Chondrocyte (in vitro differentiated cells): ENCODE results near the gene MISP3. TPM values are rescaled to one million over a fixed set of nuclear protein-coding genes. Genes with fewer than 3 reads are reported as not detected.

Source experiments
- DNase-seq: peaks from one replicate; pipeline ENCODE4 v3.0.0; 2021; ENCODE audit warnings: mixed read lengths, low spot score
- H3K27ac Mint-ChIP-seq: one replicate; pipeline ENCODE4 v1.8.0; 2021; ENCODE audit warnings: mild to moderate bottlenecking, moderate library complexity, mixed read lengths; ENCODE audit not compliant: unreplicated experiment
- H3K27me3 Mint-ChIP-seq: 2 replicates; pipeline ENCODE4 v1.8.0; 2021; ENCODE audit warnings: low read depth, mixed read lengths
- H3K36me3 Mint-ChIP-seq: 2 replicates; pipeline ENCODE4 v1.8.0; 2021; ENCODE audit warnings: low read depth, mixed read lengths
- H3K4me1 Mint-ChIP-seq: 2 replicates; pipeline ENCODE4 v1.8.0; 2021; ENCODE audit warnings: low read depth, mild to moderate bottlenecking, mixed read lengths
- H3K4me3 Mint-ChIP-seq: one replicate; pipeline ENCODE4 v1.8.0; 2021; ENCODE audit warnings: mild to moderate bottlenecking, moderate library complexity, mixed read lengths; ENCODE audit not compliant: unreplicated experiment
- H3K9me3 Mint-ChIP-seq: 2 replicates; pipeline ENCODE4 v1.8.0; 2021; ENCODE audit warnings: low read depth, mixed read lengths
- CTCF ChIP-seq: fragments of 200-600 bp; sonication (generic); IDR thresholded peaks from 2 replicates; pipeline ENCODE4 v1.5.0; 2021; ENCODE audit warnings: antibody characterized with exemption, mild to moderate bottlenecking, moderate library complexity
- total RNA-seq: library from RNA; stranded (reverse); gene quantifications from 3 replicates; pipeline ENCODE4 v1.2.1, GENCODE V29; 2021

Gene MISP3
- total RNA-seq, 1 donor from 2014 or later, result 2.0 TPM

- Mint-ChIP-seq H3K36me3 (no peaks in the 10 kb centered on the region), H3K27me3 (no peaks in the 10 kb centered on the region), H3K9me3 (no peaks in the 10 kb centered on the region), H3K4me1 (peaks cover 27% of the 10 kb centered on the region), H3K4me3 (no peak overlapping the region), H3K27ac (no peak overlapping the region)
- no peak for TF ChIP-seq CTCF
- DNase-seq, result no peak
These were observed 47.3 kb downstream of the MISP3 start for GRCh38 chr19:14119644-14120496.

- Mint-ChIP-seq H3K4me1 (peaks cover 24% of the 10 kb centered on the region), H3K27ac (no peak overlapping the region), H3K36me3 (no peaks in the 10 kb centered on the region), H3K9me3 (no peaks in the 10 kb centered on the region), H3K4me3 (no peak overlapping the region), H3K27me3 (no peaks in the 10 kb centered on the region)
- no peak for TF ChIP-seq CTCF
- no peak for DNase-seq
These were observed 47.9 kb downstream of the MISP3 start for GRCh38 chr19:14120497-14120780.

GRCh38 chr19:14122924-14123323, 50.3 kb downstream of the MISP3 start:
- no peaks in the 10 kb centered on the region for H3K9me3 Mint-ChIP-seq
- DNase-seq, result no peak
- no peak overlapping the region for H3K27ac Mint-ChIP-seq
- H3K27me3 Mint-ChIP-seq, result no peaks in the 10 kb centered on the region
- no peak for TF ChIP-seq CTCF
- no peaks in the 10 kb centered on the region for H3K36me3 Mint-ChIP-seq
- H3K4me1 Mint-ChIP-seq, result peaks cover 10% of the 10 kb centered on the region
- H3K4me3 Mint-ChIP-seq, result no peak overlapping the region

Other genes starting within 250 kb of the MISP3 start
- gene NANOS3, start 195.7 kb upstream of the MISP3 start, total RNA-seq, result 4.4 to 6.7 TPM (median 4.7 TPM) in 3 replicates
- gene BRME1, start 166.7 kb upstream of the MISP3 start, total RNA-seq, result 2.9 to 3.5 TPM (median 3.0 TPM) in 3 replicates
- 33.7 to 42.9 TPM (median 35.2 TPM) in 3 replicates for gene CC2D1A, start 166.6 kb upstream of the MISP3 start, total RNA-seq
- 5.7 to 8.9 TPM (median 8.7 TPM) in 3 replicates for gene PODNL1, start 134.4 kb upstream of the MISP3 start, total RNA-seq
- 20.7 to 21.5 TPM (median 21.0 TPM) in 3 replicates for gene DCAF15, start 120.3 kb upstream of the MISP3 start, total RNA-seq
- gene RFX1, start 66.5 kb upstream of the MISP3 start, total RNA-seq, result 9.1 to 9.4 TPM (median 9.4 TPM) in 3 replicates
- not detected in 3 replicates for gene RLN3, start 44.6 kb upstream of the MISP3 start, total RNA-seq
- 2.5 to 3.0 TPM (median 2.9 TPM) in 3 replicates for gene IL27RA, start 41.0 kb upstream of the MISP3 start, total RNA-seq
- gene PALM3, start 10.7 kb upstream of the MISP3 start, total RNA-seq, result 0.82 to 0.95 TPM (median 0.92 TPM) in 3 replicates
- not detected in 3 replicates for gene C19orf67, start 13.0 kb downstream of the MISP3 start, total RNA-seq
- 41.8 to 48.8 TPM (median 42.5 TPM) in 3 replicates for gene SAMD1, start 18.0 kb downstream of the MISP3 start, total RNA-seq
- gene PRKACA, start 45.0 kb downstream of the MISP3 start, total RNA-seq, result 81.4 to 103 TPM (median 88.2 TPM) in 3 replicates
- gene ASF1B, start 63.8 kb downstream of the MISP3 start, total RNA-seq, result 2.8 to 11.3 TPM (median 3.6 TPM) in 3 replicates
- 32.1 to 33.0 TPM (median 32.2 TPM) in 3 replicates for gene ADGRL1, start 133.4 kb downstream of the MISP3 start, total RNA-seq